ENCODE measurements around the gene SH2D7. TPM values are rescaled to one million over a fixed set of nuclear protein-coding genes. Genes with fewer than 3 reads are reported as not detected.

Gene SH2D7
- polyA plus RNA-seq, 1 donor (not counting 4 experiments of a cell fraction or from before 2014, with no cell fraction given), result not detected

GRCh38 chr15:78071383-78071782 is 21.0 kb upstream of the SH2D7 start:
- Histone ChIP-seq H3K4me3 (ENCODE audit: control insufficient read depth in 2 of 3, extremely low read depth in 1 of 3, insufficient read depth in 2 of 3, low read depth in 1 of 3, low read length in 3 of 3) (no peak overlapping the region), H3K9me3 (ENCODE audit: control insufficient read depth, low read depth, low read length) (no peaks in the 10 kb centered on the region), H3K9me1 (ENCODE audit: control insufficient read depth, extremely low read depth, insufficient read depth, low read length) (peaks cover 5% of the 10 kb centered on the region), H3K4me2 (ENCODE audit: control insufficient read depth, extremely low read depth, insufficient read depth, low read depth, low read length) (no peak overlapping the region), H2AFZ (ENCODE audit: control insufficient read depth, low read length) (no peak overlapping the region), H4K20me1 (ENCODE audit: control insufficient read depth, extremely low read depth, insufficient read depth, low read length) (no peaks in the 10 kb centered on the region), H3K79me2 (ENCODE audit: control insufficient read depth, insufficient read depth, low read length) (peaks cover 86% of the 10 kb centered on the region), H3K4me1 (ENCODE audit: control insufficient read depth, extremely low read depth, insufficient read depth, low read length) (peaks cover 16% of the 10 kb centered on the region), H3K27ac (ENCODE audit: control insufficient read depth, insufficient read depth, low read length) (no peak overlapping the region), H3K27me3 (ENCODE audit: control insufficient read depth, extremely low read depth, insufficient read depth, low read length) (no peaks in the 10 kb centered on the region), H3K9ac (ENCODE audit: control insufficient read depth, extremely low read depth, insufficient read depth, low read length) (no peak overlapping the region), H3K36me3 (ENCODE audit: control insufficient read depth in 2 of 2, extremely low read depth in 1 of 2, insufficient read depth in 2 of 2, low read length in 2 of 2) (no peaks in the 10 kb centered on the region)
- no peak for DNase-seq (ENCODE audit: low read depth, low spot score)
- dilution Hi-C loops (cut with MboI; ENCODE audit: extremely low pct_ligation_motif_present, low sequenced_read_pairs), result no loop called here
- TF ChIP-seq EZH2 (IDR thresholded peaks at IDR 0.05; ENCODE audit: low read length) (no peak), CTCF (optimal IDR thresholded peaks at IDR 0.05 in 1 of 3, IDR thresholded peaks at IDR 0.05 in 1 of 3, conservative IDR thresholded peaks at IDR 0.05 in 1 of 3; ENCODE audit: extremely low read depth in 1 of 3, insufficient read depth in 2 of 3, low read length in 3 of 3) (no peak)
- FAIRE-seq, result no peak

GRCh38 chr15:78072080-78072892 is 20.1 kb upstream of the SH2D7 start:
- no peak for TF ChIP-seq EZH2 (IDR thresholded peaks at IDR 0.05; ENCODE audit: low read length)
- no peak for TF ChIP-seq CTCF (optimal IDR thresholded peaks at IDR 0.05 in 1 of 3, IDR thresholded peaks at IDR 0.05 in 1 of 3, conservative IDR thresholded peaks at IDR 0.05 in 1 of 3; ENCODE audit: extremely low read depth in 1 of 3, insufficient read depth in 2 of 3, low read length in 3 of 3)
- dilution Hi-C loops (cut with MboI; ENCODE audit: extremely low pct_ligation_motif_present, low sequenced_read_pairs), result no loop called here

More at GRCh38 chr15:78072080-78072892, 20.1 kb upstream of the SH2D7 start:
- Histone ChIP-seq H3K4me1 (ENCODE audit: control insufficient read depth, extremely low read depth, insufficient read depth, low read length) (peaks cover 17% of the 10 kb centered on the region), H3K27ac (ENCODE audit: control insufficient read depth, insufficient read depth, low read length) (no peak overlapping the region), H3K4me2 (ENCODE audit: control insufficient read depth, extremely low read depth, insufficient read depth, low read depth, low read length) (no peak overlapping the region), H3K9ac (ENCODE audit: control insufficient read depth, extremely low read depth, insufficient read depth, low read length) (no peak overlapping the region), H4K20me1 (ENCODE audit: control insufficient read depth, extremely low read depth, insufficient read depth, low read length) (no peaks in the 10 kb centered on the region), H3K36me3 (ENCODE audit: control insufficient read depth in 2 of 2, extremely low read depth in 1 of 2, insufficient read depth in 2 of 2, low read length in 2 of 2) (no peaks in the 10 kb centered on the region), H3K27me3 (ENCODE audit: control insufficient read depth, extremely low read depth, insufficient read depth, low read length) (no peaks in the 10 kb centered on the region), H3K79me2 (ENCODE audit: control insufficient read depth, insufficient read depth, low read length) (peaks cover 85% of the 10 kb centered on the region), H3K4me3 (ENCODE audit: control insufficient read depth in 2 of 3, extremely low read depth in 1 of 3, insufficient read depth in 2 of 3, low read depth in 1 of 3, low read length in 3 of 3) (no peak overlapping the region), H3K9me1 (ENCODE audit: control insufficient read depth, extremely low read depth, insufficient read depth, low read length) (peaks cover 5% of the 10 kb centered on the region), H2AFZ (ENCODE audit: control insufficient read depth, low read length) (no peak overlapping the region), H3K9me3 (ENCODE audit: control insufficient read depth, low read depth, low read length) (no peaks in the 10 kb centered on the region)
- no peak for FAIRE-seq
- DNase-seq (ENCODE audit: low read depth, low spot score), result no peak

Measured in keratinocyte (primary cell).